Activated naive CD8-positive, alpha-beta T cell treated with anti-CD3 and anti-CD28 coated beads for 36 hours (primary cell): Measurements from ENCODE around the gene TANC1. TPM values are rescaled to one million over a fixed set of nuclear protein-coding genes. Genes with fewer than 3 reads are reported as not detected.

Experiments used
- total RNA-seq, 2 experiments: library from RNA; stranded (reverse); gene quantifications; one replicate each; pipeline ENCODE4 v1.2.3, GENCODE V29; 2021

The TANC1 gene
- total RNA-seq, 2 experiments from 2014 or later: 0.97 to 1.0 TPM

Other genes with a start within 250 kb of the TANC1 start
- not detected for gene DAPL1, start 173.3 kb upstream of the TANC1 start, total RNA-seq